Jurkat, Clone E6-1 (cell line): Measurements from ENCODE around the gene MEF2C.
"Not testable (repeated sequence)": the region's sequence is repeated elsewhere in the genome, so short reads cannot be mapped to it uniquely, and the experiment has no call there.

Experiments
- DNase-seq: peaks from one replicate; pipeline ENCODE4 v3.0.0-alpha.2; 2011; ENCODE audit warnings: low read depth, low spot score
- H3K4me3 ChIP-seq: 2 replicates; pipeline ENCODE4 v1.5.1; 2011; ENCODE audit warnings: mild to moderate bottlenecking, low read length, control low read depth, moderate library complexity

Gene MEF2C

GRCh38 chr5:88870285-88870684 lies 12.7 kb downstream of the MEF2C start:
- DNase-seq, result no peak
- H3K4me3 ChIP-seq, result no peak overlapping the region

- no peak overlapping the region for H3K4me3 ChIP-seq
- no peak for DNase-seq
Measured at GRCh38 chr5:88868468-88869068, 14.4 kb downstream of the MEF2C start.

- DNase-seq, result no peak
- no peak overlapping the region for H3K4me3 ChIP-seq
Measured at GRCh38 chr5:88867638-88868037, 15.3 kb downstream of the MEF2C start.

- DNase-seq, result no peak
- no peak overlapping the region for H3K4me3 ChIP-seq
Measured at GRCh38 chr5:88863523-88863922, 19.5 kb downstream of the MEF2C start.

GRCh38 chr5:88862547-88863175 lies 20.3 kb downstream of the MEF2C start:
- DNase-seq, result no peak
- no peak overlapping the region for H3K4me3 ChIP-seq

- DNase-seq, result no peak
- no peak overlapping the region for H3K4me3 ChIP-seq
Measured at GRCh38 chr5:88861231-88861630, 21.8 kb downstream of the MEF2C start.

GRCh38 chr5:88860501-88860900 lies 22.5 kb downstream of the MEF2C start:
- no peak overlapping the region for H3K4me3 ChIP-seq
- DNase-seq, result no peak

- no peak for DNase-seq
- no peak overlapping the region for H3K4me3 ChIP-seq
Measured at GRCh38 chr5:88858392-88858791, 24.6 kb downstream of the MEF2C start.

GRCh38 chr5:88856381-88856780 lies 26.6 kb downstream of the MEF2C start:
- not testable (repeated sequence) for H3K4me3 ChIP-seq

GRCh38 chr5:88854769-88855168 lies 28.2 kb downstream of the MEF2C start:
- H3K4me3 ChIP-seq, result no peak overlapping the region
- no peak for DNase-seq

More at GRCh38 chr5:88856381-88856780, 26.6 kb downstream of the MEF2C start:
- DNase-seq, result not testable (repeated sequence)

GRCh38 chr5:88847420-88847819 lies 35.6 kb downstream of the MEF2C start:
- no peak for DNase-seq
- no peak overlapping the region for H3K4me3 ChIP-seq

GRCh38 chr5:88846434-88846833 lies 36.5 kb downstream of the MEF2C start:
- no peak overlapping the region for H3K4me3 ChIP-seq
- no peak for DNase-seq

GRCh38 chr5:88845081-88845697 lies 37.8 kb downstream of the MEF2C start:
- H3K4me3 ChIP-seq, result no peak overlapping the region
- no peak for DNase-seq

- H3K4me3 ChIP-seq, result no peak overlapping the region
- DNase-seq, result no peak
Measured at GRCh38 chr5:88842784-88843183, 40.2 kb downstream of the MEF2C start.

GRCh38 chr5:88841212-88841611 lies 41.8 kb downstream of the MEF2C start:
- no peak for DNase-seq
- H3K4me3 ChIP-seq, result no peak overlapping the region

- no peak overlapping the region for H3K4me3 ChIP-seq
- no peak for DNase-seq
Measured at GRCh38 chr5:88840495-88840894, 42.5 kb downstream of the MEF2C start.

- no peak overlapping the region for H3K4me3 ChIP-seq
Measured at GRCh38 chr5:88839238-88839637, 43.7 kb downstream of the MEF2C start.

GRCh38 chr5:88838500-88838899 lies 44.5 kb downstream of the MEF2C start:
- no peak for DNase-seq
- no peak overlapping the region for H3K4me3 ChIP-seq

More at GRCh38 chr5:88839238-88839637, 43.7 kb downstream of the MEF2C start:
- no peak for DNase-seq

- no peak overlapping the region for H3K4me3 ChIP-seq
- no peak for DNase-seq
Measured at GRCh38 chr5:88837817-88838216, 45.2 kb downstream of the MEF2C start.

- DNase-seq, result no peak
- H3K4me3 ChIP-seq, result no peak overlapping the region
Measured at GRCh38 chr5:88837222-88837621, 45.8 kb downstream of the MEF2C start.
